GM21423 (cell line): Measurements from ENCODE around the gene CDH23.

Source experiments
- ATAC-seq: cut with Tn5 transposase; IDR thresholded peaks from one replicate; pipeline ENCODE4 v1.9.1; 2021; ENCODE audit warnings: mild to moderate bottlenecking, moderate library complexity; ENCODE audit not compliant: unreplicated experiment

Gene CDH23

DNA sequence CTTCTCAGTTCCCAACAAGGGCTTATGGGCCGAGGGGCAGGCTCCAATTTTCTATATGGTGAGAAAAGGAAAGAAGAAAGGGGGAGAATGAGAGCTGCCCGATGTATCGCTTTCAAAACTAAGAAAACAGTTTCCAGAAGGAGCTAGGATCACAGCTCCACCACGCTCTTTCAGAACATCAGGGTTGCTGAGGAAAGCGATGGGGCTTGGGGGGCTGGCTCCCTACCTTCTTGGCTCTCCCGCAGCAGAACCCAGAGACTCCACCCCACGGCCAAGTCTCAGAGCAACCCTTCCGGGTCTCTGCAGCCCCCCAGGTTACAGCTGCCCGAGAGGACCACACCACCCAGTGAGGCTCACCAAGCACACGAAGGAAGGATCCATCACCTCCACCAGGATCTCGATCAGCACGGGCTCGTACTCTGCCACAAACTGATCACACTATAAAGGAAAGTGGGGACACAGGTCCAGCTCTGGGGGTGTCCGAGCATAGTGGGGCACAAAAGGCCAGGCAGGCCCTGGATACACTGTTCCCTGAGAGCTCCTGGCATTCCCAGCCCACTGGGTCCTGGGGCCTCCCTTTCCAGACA lies 422.0 kb downstream of the CDH23 start:
- ATAC-seq = no peak

DNA sequence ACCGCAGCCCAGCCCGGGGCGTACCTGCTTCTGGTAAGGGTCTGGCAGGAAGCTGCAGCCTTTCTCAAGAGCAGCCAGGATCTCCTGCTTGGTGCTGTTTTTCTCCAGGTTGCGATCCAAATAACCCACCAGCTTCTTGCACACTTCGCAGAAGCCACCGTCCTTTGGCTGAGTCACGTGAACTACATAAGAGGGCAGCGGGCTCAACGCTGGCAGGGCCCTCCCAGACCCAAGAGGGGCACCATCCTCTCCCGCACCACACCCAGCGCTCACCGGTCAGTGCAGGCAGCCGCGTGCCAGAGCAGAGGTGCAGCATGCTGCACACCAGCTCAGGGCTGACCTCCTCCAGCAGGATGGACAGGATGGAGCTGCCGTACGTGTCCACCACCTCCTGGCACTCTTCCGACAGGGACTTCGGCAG lies 422.7 kb downstream of the CDH23 start:
- no peak for ATAC-seq

DNA sequence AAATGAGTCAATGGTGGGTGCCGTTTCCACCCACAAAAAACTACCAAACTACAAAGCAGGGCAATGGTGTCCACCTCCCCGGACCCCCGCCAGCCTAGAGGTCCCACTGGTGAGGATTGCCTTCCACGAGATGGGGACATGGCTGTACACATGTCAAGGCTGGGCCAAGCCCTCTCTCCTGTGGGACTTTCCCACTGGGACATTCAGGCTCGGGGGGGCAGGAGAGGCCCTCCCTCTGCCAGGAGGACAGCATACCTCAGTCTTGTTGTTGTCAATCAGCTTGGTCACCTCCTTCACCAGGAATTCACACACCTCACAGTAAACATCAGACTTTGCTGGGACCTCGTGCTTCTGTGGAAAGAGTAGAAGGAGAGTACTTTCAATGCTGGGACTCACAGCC lies 423.3 kb downstream of the CDH23 start:
- no peak for ATAC-seq

DNA sequence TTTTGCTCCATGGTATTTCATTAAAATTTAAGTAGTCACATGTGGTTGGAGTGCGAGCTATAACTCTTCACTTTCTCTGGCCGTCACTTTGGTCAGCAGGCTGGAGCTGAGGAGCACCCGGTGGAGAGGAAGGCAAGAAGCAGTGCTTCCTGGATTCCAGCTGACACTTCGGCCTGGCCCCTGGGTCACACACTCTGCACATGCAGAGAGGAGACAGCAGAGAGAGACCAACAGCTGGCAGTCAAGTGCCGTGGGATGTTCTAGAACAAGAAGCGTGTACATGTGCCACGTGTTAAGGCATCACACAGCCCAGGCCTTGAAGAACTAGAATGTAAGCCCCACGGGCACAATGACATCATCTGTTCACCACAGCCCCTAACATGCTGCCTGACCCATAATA lies 424.2 kb downstream of the CDH23 start:
- ATAC-seq = no peak

DNA sequence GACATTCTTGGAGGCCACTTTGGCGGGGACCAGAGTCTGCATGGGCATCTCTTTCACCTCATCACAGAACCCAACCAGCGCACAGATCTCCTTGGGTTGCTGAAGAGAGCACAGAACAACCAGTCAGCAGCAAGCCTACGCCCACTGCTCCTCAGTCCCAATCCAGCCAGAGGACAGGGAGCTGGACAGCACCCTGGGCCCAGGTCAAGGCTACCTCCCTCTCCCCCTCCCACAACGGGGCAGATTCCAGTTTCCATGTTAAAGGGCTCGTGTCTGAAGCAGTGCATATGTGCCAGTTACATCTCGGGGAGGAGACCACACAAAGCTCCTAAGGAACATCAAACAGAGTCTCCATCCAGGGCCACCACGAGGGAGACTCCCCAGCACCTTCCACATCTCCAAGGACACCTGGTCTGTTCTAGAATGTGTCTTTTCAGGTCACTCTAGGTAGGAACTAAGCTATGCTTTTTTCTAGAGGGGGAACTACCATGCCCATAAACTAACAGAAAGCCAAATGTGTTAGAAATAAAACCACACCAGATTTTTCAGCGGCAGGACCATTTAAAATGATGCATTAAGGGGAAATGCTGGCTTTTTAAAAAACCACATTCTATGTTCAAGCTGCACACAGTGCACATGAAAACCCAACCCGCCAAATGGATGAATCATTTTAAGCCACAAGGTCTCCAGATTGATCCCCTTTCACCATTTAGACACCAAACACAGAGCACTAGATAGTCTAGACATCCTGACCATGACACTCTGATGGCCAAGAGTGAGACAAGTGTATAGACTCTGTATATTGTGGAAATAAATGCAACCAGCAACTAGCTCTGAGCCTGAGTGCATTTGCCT lies 425.4 kb downstream of the CDH23 start:
- ATAC-seq = no peak

DNA sequence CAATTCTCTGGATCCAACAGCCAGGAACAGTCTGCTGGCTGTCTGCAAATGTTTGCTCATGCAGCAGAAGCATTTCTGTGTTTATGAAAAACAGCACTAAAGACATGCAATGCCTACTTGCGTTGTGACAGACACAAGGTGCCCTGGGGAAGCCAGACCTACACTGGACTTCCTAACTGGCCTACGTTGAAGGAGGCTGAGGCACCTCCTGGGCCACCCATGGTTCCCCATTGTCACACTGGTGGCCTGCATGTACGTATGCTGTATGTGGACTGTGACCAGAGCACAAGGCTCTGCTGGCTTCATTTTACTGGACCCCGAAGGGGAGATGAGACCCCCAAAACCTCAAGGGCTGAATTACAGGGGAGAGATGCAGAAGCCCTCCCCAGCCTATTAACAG lies 426.6 kb downstream of the CDH23 start:
- no peak for ATAC-seq

DNA sequence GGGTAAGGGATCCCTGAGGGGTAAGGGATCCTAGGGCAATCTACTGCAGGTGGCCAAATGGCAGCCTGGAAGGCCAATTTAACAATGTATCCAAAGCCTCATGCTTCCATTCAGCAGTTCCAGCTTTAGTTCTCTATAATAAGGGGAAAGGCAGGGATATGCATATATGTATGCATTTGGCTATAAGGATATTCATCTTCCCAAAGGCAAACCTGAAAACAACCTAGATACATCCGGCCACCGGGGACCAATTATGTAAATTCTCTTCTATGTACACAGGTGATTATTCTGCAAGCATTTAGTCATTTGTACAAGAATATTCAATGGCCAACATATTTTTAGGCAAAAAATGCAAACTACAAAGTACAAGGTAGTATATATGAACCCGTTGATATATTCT lies 427.6 kb downstream of the CDH23 start:
- ATAC-seq = no peak

DNA sequence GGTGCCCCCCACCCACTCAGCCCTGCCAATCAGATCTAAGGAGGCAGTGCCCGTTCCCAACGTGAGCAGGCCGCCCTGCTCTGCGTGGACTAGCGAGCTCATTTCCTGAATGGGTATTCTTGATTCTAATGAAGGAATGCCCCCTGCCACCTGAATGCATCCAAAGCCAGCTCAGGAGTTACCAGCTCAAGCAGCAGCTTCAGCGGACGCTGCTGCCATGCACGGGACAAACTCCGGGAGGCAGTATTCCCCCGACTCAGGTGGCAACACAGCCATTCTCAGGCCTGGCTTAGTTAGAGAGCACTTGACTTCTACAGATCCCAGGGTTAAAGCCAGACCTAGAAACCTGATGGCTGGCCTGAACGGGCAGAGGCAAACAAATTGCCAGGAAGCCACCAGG lies 428.5 kb downstream of the CDH23 start:
- ATAC-seq = no peak

DNA sequence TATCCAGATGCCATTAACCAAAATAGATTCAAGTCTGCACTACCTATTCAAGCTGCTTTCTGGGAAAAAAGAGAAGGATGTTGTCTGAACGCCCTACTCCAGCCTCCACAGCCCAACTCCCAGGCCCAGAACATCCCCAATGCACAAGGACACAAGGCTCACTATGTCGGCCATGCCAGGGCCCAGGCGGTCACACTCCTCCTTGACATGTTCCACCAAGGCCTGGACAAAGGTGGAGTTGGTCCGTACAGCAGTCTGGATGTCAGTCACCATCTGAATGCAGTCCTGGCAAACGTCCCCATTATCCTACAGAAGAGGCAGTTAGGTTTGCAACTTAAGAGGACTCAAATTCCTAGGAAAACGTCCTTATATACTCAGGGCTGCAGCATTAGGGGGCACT lies 431.1 kb downstream of the CDH23 start:
- no peak for ATAC-seq

DNA sequence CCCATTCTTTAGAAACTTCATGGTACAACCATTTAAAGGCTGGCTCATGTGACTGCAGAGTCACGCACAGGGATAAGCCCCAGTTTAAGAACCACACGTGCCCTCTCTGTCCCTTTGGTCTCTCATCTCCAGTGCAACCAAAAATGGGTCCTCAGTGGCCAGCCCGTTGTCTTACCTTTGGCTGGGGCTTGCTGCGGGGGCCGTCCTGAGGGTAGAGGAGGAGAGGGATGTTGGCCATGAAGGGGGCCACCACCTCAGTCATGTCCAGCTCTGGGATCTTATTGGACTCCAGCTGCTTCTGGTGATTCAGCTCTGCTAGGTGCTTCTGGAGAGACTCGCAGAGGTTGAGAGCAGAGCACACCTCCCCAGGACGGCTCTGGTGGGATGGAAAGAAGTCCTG lies 432.0 kb downstream of the CDH23 start:
- no peak for ATAC-seq

DNA sequence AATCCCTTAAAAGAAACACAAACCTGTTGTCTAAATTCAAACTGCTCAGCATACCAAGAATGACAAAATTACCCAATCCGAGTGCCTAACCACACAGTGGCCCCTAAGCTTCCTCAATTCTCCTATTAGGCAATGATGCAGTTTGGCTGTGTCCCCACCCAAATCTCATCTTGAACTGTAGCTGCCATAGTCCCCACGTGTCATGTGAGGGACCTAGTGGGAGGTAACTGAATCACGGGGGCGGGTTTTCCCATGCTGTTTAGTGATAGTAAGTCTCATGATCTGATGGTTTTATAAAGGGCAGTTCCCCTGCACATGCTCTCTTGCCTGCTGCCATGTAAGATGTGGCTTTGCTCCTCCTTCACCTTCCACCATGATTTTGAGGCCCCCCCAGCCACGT lies 432.5 kb downstream of the CDH23 start:
- ATAC-seq = no peak

DNA sequence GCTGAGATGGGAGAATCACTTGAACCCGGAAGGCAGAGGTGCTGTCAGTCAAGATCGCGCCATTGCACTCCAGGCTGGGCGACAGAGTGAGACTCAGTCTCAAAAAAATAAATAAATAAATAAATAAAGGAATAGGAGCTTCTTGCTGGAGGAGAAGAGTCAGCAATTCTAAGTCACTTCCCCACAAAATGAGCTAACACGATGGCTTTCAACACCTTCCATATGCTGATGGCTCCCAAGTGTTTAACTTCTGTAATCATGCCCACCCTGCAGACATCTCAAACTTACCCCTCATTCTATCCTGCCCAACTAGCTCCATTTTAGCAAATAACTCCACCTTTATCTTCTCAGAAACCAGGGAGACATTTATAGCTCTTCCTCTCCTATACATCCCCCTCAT lies 433.2 kb downstream of the CDH23 start:
- no peak for ATAC-seq

DNA sequence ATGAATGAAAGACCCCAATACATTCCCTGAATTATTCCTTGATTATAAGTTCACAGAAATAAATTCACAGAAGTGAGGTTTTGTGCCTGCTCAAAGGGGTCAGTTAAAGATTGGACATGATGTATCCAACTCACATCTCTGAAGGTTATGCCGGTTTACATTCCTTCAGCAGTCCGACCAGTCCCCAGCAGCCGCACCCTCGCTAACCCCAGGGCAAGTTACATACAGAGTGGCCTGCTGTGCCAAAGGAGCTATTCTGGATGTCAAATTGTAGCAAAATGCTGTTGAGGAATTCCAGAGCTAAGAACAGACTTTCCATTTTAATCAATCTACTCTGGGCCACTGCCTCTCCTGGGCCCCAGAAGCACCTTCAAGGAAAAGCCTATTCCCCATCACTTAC lies 434.0 kb downstream of the CDH23 start:
- ATAC-seq = no peak

DNA sequence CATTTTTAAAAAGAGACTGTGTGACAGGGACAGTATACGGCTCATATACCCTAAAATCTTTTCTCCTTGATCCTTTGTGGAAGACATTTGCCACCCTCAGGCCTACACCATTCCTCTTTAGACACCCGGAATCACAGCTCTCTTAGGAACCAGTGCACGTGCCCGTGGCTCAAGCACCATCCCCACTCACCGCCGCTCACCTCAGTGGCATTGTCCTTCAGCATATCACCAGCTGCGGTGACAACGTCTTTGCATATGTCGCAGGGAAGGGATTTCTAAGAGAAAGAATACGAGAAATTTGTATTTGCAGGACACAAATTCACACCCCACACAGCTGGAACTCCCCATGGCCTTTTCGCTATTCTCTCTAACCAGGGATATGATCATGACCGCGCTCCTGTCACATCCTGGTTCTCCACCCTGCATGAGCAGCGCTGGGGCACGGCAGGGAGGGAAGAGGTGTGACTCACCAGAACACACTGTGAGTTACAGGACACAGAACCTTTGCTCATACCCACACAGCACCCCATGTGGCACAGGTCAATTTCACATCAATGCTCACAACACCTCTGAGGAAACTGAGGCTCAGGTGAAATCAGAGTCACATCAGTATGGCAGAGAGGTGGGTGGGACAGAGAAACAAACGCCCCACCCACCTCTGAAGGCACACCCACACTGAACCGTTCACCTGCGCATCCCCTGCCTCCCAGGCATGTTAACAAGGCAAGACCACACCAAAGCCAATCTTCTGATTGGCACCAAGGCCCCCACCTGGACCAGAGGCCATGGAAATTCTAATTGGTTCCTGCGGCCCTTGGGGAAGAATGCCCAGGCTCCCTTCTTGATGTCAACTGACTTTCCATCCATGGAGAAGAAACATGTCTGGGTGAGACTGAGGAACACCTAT lies 435.2 kb downstream of the CDH23 start:
- ATAC-seq = no peak

DNA sequence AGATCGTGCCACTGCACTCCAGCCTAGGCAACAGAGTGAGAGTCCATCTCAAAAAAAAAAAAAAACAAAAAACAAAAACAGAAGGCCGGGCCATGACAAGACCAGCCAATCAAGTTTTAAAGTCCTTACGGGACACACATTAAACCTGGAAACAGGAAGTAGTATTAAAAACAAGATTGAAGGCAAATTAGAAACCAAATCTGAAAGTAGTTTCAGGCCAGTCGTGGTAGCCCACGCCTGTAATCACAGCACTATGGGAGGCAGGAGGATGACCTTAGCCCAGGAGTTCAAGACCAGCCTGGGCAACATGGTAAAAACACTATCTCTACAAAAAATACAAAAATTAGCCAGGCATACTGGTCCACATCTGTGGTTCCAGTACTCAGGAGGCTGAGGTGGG lies 436.2 kb downstream of the CDH23 start:
- no peak for ATAC-seq

DNA sequence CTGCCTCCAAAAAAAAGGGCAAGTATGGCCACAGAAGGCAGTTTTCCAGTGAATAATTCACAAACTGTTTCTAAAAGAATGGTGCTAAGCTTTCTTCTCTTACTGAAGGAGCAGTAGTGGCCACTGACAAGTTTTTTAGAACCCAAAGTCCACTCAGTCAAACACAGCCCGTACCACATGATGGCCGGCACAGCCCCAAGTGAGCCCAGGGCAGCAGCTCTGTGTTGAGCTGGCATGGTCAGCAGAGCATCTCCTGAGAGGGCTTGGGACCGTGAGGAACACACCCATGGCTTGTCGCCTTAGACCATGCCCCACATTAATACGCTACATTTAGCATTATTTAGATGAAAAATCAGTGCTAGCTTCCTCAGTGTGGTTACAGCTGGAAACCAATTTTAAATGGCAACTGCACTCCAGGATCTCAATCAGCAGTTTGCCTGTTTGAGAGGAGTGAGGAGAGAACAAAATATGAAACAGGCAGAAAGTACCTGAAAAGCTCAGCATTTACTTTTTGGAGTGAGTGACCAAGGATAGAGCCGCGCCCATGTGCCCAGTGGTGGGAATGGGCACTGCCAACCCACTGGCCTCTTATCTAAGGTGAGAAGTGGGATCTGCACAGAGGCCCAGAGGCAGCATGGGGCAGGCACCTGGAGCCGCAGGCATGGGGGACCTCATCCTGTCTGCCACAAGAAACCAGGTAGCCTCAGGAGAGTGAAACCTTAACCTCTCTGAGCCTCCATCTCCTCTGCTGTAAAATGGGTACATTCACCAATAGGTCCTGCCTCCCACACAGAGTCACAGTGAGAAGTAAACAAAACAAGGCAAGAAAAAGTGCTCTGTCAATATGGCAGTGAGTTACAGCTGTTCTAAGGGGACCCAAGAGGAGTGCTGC lies 437.0 kb downstream of the CDH23 start:
- no peak for ATAC-seq

DNA sequence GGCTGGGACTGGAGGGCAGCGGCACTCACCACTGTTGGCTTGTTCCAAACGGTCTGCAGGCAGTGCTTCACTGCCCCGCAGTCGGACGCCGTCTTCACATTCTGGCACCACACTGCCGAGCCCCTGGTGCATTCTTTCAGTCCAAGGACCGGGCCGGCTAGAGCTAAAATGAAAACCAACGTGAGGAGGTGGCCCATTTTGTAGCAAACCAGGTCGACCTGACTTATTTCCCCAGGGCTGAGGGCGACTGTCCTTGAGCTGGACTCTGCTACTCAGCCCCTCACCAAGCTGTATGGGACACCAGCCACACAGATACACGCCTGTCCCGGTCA lies 437.6 kb downstream of the CDH23 start:
- ATAC-seq = no peak

DNA sequence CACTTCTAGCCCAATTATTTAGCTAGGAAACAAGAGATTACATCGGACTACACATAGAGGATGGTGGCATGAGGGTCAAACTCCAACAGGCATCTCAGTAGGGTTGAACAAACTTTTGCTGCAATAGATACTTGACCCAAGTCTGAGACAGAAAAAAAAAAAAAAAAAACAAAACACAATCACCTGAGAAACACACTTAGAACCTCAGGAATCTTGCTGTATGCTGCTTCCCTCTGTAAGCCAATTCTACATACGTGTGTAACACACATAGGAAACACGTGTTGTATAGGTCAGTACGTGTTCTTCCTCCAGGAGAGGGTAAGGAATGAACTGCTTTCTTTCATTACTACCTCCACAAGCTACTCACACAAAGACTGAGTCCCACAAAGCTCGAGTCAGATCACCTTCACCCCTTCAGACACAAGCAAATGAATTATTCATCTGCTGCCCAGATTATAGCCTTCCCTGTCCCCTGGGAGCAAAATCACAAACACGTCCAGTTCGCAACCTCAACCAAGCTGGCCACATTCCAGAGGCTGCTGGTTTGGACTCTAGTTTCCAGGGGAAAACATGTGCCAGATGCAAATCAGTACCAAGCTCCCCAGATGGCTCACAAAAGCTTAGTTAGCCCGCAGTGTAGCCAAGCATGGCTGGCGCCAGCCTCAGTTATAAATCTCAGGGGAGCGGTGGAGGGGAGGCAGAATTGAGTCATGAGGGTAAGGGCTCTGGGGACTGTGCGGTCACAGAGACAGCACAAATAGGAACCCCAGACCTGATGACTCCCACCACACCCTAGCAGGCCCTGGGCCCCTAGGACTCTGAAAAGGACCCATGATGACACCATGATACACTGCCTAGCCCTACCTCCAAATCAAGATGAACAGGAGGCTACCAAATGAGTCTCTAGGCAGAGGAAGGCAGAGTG lies 439.2 kb downstream of the CDH23 start:
- ATAC-seq = peak; percentile 89

DNA sequence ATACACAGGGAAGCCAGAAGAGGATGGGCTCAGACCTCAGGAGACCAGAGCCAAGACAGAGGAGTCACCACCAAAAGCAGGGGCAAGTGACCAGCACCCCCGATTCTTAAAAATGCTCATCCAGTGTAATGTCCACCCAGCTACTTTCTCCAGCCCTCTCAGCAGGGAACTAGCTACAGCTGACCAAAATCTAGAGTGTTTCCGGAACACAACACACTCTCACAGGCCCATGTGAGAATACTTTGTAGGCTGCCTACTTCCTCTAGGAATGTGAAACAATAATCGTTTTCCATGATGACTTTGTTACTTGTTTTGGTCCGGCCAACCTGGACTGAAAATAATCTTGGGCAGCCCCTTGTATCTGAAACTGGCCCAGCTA lies 439.9 kb downstream of the CDH23 start:
- peak; percentile 23 for ATAC-seq
